Inflammatory macrophage (primary cell): ENCODE results near the gene CHMP2B.
"Not testable (repeated sequence)": the region's sequence is repeated elsewhere in the genome, so short reads cannot be mapped to it uniquely, and the experiment has no call there.

Experiments
- DNase-seq, 2 donors: peaks; one replicate each; pipeline ENCODE4 v3.0.0-alpha.2; 2020 to 2022

The CHMP2B gene

GRCh38 chr3:87233805-87234204, 6.7 kb downstream of the CHMP2B start:
- DNase-seq: no peak

GRCh38 chr3:87236093-87236492, 9.0 kb downstream of the CHMP2B start:
- DNase-seq: no peak

- no peak for DNase-seq
Measured at GRCh38 chr3:87246662-87247429, 19.7 kb downstream of the CHMP2B start.

- no peak for DNase-seq
Measured at GRCh38 chr3:87247430-87247773, 20.3 kb downstream of the CHMP2B start.

- not testable (repeated sequence) for DNase-seq
Measured at GRCh38 chr3:87248231-87248630, 21.1 kb downstream of the CHMP2B start.

- DNase-seq: no peak
Measured at GRCh38 chr3:87248831-87249230, 21.7 kb downstream of the CHMP2B start.

- DNase-seq: no peak
Measured at GRCh38 chr3:87250009-87250408, 22.9 kb downstream of the CHMP2B start.

GRCh38 chr3:87260270-87260669, 33.2 kb downstream of the CHMP2B start:
- DNase-seq: peak; percentile 59

GRCh38 chr3:87261925-87262324, 34.8 kb downstream of the CHMP2B start:
- no peak for DNase-seq

- DNase-seq: no peak
Measured at GRCh38 chr3:87267953-87268645, 41.0 kb downstream of the CHMP2B start.

GRCh38 chr3:87268646-87269211, 41.6 kb downstream of the CHMP2B start:
- no peak for DNase-seq

GRCh38 chr3:87269723-87270122, 42.6 kb downstream of the CHMP2B start:
- DNase-seq: no peak

GRCh38 chr3:87270908-87271700, 44.0 kb downstream of the CHMP2B start:
- peak in 1 of 2 donors; percentile 2 for DNase-seq

GRCh38 chr3:87272718-87273341, 45.7 kb downstream of the CHMP2B start:
- DNase-seq: no peak

GRCh38 chr3:87276484-87276883, 49.4 kb downstream of the CHMP2B start, which contains the start of gene POU1F1:
Gene POU1F1, minus strand, starts transcription at chr3:87276584. Its CDS starts 122 bp downstream, at chr3:87276462.
- no peak for DNase-seq

- DNase-seq: no peak
Measured at GRCh38 chr3:87287011-87287410, 59.9 kb downstream of the CHMP2B start.

- DNase-seq: no peak
Measured at GRCh38 chr3:87288446-87288845, 61.3 kb downstream of the CHMP2B start.

- peak; percentile 10 to 46 for DNase-seq
Measured at GRCh38 chr3:87298111-87298718, 71.1 kb downstream of the CHMP2B start.

- DNase-seq: not testable (repeated sequence)
Measured at GRCh38 chr3:87305031-87305430, 77.9 kb downstream of the CHMP2B start.
